NCI-H2196 (cell line): ENCODE results near the gene RASSF4.
A peak's percentile ranks its signal among the peaks of the same experiment; 100 is the strongest.

Experiments used
- DNase-seq: peaks from one replicate; lab custom pipeline; 2025; ENCODE audit not compliant: unreplicated experiment; lab: John Stamatoyannopoulos, UW

RASSF4 gene

GRCh38 chr10:44986179-44986578 is 26.6 kb downstream of the RASSF4 start:
- no peak for DNase-seq

GRCh38 chr10:44986670-44987069 is 27.1 kb downstream of the RASSF4 start:
- DNase-seq: no peak

- no peak for DNase-seq
Observed at GRCh38 chr10:44988957-44989585, 29.5 kb downstream of the RASSF4 start.

GRCh38 chr10:44989597-44990301 is 30.1 kb downstream of the RASSF4 start:
- DNase-seq: no peak

GRCh38 chr10:44990302-44990655 is 30.7 kb downstream of the RASSF4 start:
- DNase-seq: no peak

- DNase-seq: no peak
Observed at GRCh38 chr10:44990965-44991364, 31.4 kb downstream of the RASSF4 start.

- no peak for DNase-seq
Observed at GRCh38 chr10:44991571-44991970, 32.0 kb downstream of the RASSF4 start.

- DNase-seq: no peak
Observed at GRCh38 chr10:44992070-44992731, 32.6 kb downstream of the RASSF4 start.

GRCh38 chr10:44992732-44993225 is 33.2 kb downstream of the RASSF4 start:
- DNase-seq: no peak

GRCh38 chr10:44993226-44993921 is 33.8 kb downstream of the RASSF4 start:
- DNase-seq: no peak

GRCh38 chr10:44993922-44994751 is 34.5 kb downstream of the RASSF4 start:
- no peak for DNase-seq

- DNase-seq: no peak
Observed at GRCh38 chr10:44994752-44995530, 35.3 kb downstream of the RASSF4 start.

- no peak for DNase-seq
Observed at GRCh38 chr10:44995581-44995913, 35.9 kb downstream of the RASSF4 start.

GRCh38 chr10:44995914-44996669 is 36.5 kb downstream of the RASSF4 start:
- DNase-seq: no peak

- no peak for DNase-seq
Observed at GRCh38 chr10:44997105-44997748, 37.6 kb downstream of the RASSF4 start.

GRCh38 chr10:44998146-44998631 is 38.6 kb downstream of the RASSF4 start:
- DNase-seq: no peak

GRCh38 chr10:45000138-45000751 is 40.6 kb downstream of the RASSF4 start:
- no peak for DNase-seq

GRCh38 chr10:45000752-45001380 is 41.3 kb downstream of the RASSF4 start, which contains the start of gene ZNF22:
Gene ZNF22, plus strand, starts transcription at chr10:45000923. Its CDS starts 2,446 bp downstream, at chr10:45003369.
- DNase-seq: peak; percentile 18
